DMS79 (cell line): ENCODE measurements around the gene ULK4.
"Not testable (repeated sequence)": the region's sequence is repeated elsewhere in the genome, so short reads cannot be mapped to it uniquely, and the experiment has no call there.

Experiments
- DNase-seq: peaks from one replicate; lab custom pipeline; 2025; lab: John Stamatoyannopoulos, UW

ULK4 gene

GRCh38 chr3:41307065-41307464, 654.8 kb downstream of the ULK4 start:
- no peak for DNase-seq

- no peak for DNase-seq
Measured at GRCh38 chr3:41304593-41304992, 657.3 kb downstream of the ULK4 start.

- no peak for DNase-seq
Measured at GRCh38 chr3:41302295-41302694, 659.6 kb downstream of the ULK4 start.

- no peak for DNase-seq
Measured at GRCh38 chr3:41301548-41301947, 660.4 kb downstream of the ULK4 start.

GRCh38 chr3:41299036-41299435, 662.9 kb downstream of the ULK4 start:
- no peak for DNase-seq

- DNase-seq = no peak
Measured at GRCh38 chr3:41297750-41298149, 664.2 kb downstream of the ULK4 start.

GRCh38 chr3:41296556-41296955, 665.3 kb downstream of the ULK4 start:
- DNase-seq = no peak

GRCh38 chr3:41295740-41296139, 666.2 kb downstream of the ULK4 start:
- DNase-seq = no peak

- no peak for DNase-seq
Measured at GRCh38 chr3:41293169-41293681, 668.7 kb downstream of the ULK4 start.

- no peak for DNase-seq
Measured at GRCh38 chr3:41290736-41291135, 671.2 kb downstream of the ULK4 start.

- no peak for DNase-seq
Measured at GRCh38 chr3:41290306-41290705, 671.6 kb downstream of the ULK4 start.

GRCh38 chr3:41288785-41289184, 673.1 kb downstream of the ULK4 start:
- no peak for DNase-seq

- DNase-seq = no peak
Measured at GRCh38 chr3:41286305-41286704, 675.6 kb downstream of the ULK4 start.

GRCh38 chr3:41284934-41285333, 677.0 kb downstream of the ULK4 start:
- DNase-seq = not testable (repeated sequence)

- DNase-seq = no peak
Measured at GRCh38 chr3:41277790-41278465, 684.0 kb downstream of the ULK4 start.

- DNase-seq = no peak
Measured at GRCh38 chr3:41276191-41276590, 685.7 kb downstream of the ULK4 start.

GRCh38 chr3:41274944-41275668, 686.8 kb downstream of the ULK4 start:
- DNase-seq = no peak

- DNase-seq = no peak
Measured at GRCh38 chr3:41272667-41273066, 689.2 kb downstream of the ULK4 start.

GRCh38 chr3:41267975-41268640, 693.8 kb downstream of the ULK4 start:
- no peak for DNase-seq

- no peak for DNase-seq
Measured at GRCh38 chr3:41265823-41266273, 696.1 kb downstream of the ULK4 start.

GRCh38 chr3:41265011-41265545, 696.8 kb downstream of the ULK4 start:
- no peak for DNase-seq

GRCh38 chr3:41260063-41260450, 701.8 kb downstream of the ULK4 start:
- no peak for DNase-seq
